ENCODE data around the gene BAIAP2L1. TPM values are rescaled to one million over a fixed set of nuclear protein-coding genes. Genes with fewer than 3 reads are reported as not detected.
"Not testable (repeated sequence)": the region's sequence is repeated elsewhere in the genome, so short reads cannot be mapped to it uniquely, and the experiment has no call there.

BAIAP2L1 gene
- total RNA-seq = 10 to 100 TPM; 39.8 to 59.8 (median 53.3) TPM

GRCh38 chr7:98400542-98401340 is at the start of gene BAIAP2L1:
TSS of gene BAIAP2L1 (minus strand) at chr7:98401090. CDS start at chr7:98400852, 238 bp downstream.
- Histone ChIP-seq H3K9me3 (no peaks in the 10 kb centered on the region), H3K27ac (peak within 1 kb of the TSS; percentile 87 to 96 (median 90)), H3K36me3 (no peaks in the 10 kb centered on the region), H3K4me3 (peak within 1 kb of the TSS; percentile 24 to 67 (median 52)), H3K27me3 (peaks cover 28% of the 10 kb centered on the region), H3K4me1 (peaks cover 4 to 34% (median 13%) of the 10 kb centered on the region in 4 donors)
- in situ Hi-C loops (cut with MboI; ENCODE audit: low pct_ligation_motif_present in 1 of 4, low pct_unique_long_range_greater_than_20kb in 1 of 4, low sequenced_read_pairs in 3 of 4) = loop anchor here in 3 of 4 donors (10.0 to 25.0 kb wide), 2 partner anchors 106 to 113 kb away; partner anchors contain the start of gene BRI3 (in 2 of the 3)
- peak; percentile 97 for DNase-seq
- peak in 1 of 5 experiments; percentile 57 for TF ChIP-seq CTCF (IDR thresholded peaks at IDR 0.05)
- TF ChIP-seq POLR2A (IDR thresholded peaks at IDR 0.05) = peak; percentile 67
- TF ChIP-seq POLR2AphosphoS5 (IDR thresholded peaks at IDR 0.05) = peak; percentile 77 to 85 (median 83)
- TF ChIP-seq EP300 (IDR thresholded peaks at IDR 0.05; ENCODE audit: low read depth) = no peak
- 3% methylated on average over 54 of the region's 76 CpGs; no CpG with 5 or more reads in 1 of the 2 donors for WGBS, 2 donors (ENCODE audit: low coverage in 1 of 2)
- intact Hi-C loops (cut with DNase I; ENCODE audit: low total_unique reads) = no loop called here

GRCh38 chr7:98448766-98449165 is 47.9 kb upstream of the BAIAP2L1 start:
- no peaks in the 10 kb centered on the region for H3K36me3 ChIP-seq
- no peak for DNase-seq
- peaks cover 0 to 5% of the 10 kb centered on the region in 2 donors for H3K9me3 ChIP-seq
- in situ Hi-C loops (cut with MboI; ENCODE audit: low pct_ligation_motif_present in 1 of 4, low pct_unique_long_range_greater_than_20kb in 1 of 4, low sequenced_read_pairs in 3 of 4) = no loop called here
- H3K4me3 ChIP-seq = no peak overlapping the region
- TF ChIP-seq POLR2A (IDR thresholded peaks at IDR 0.05) = no peak
- no peak for TF ChIP-seq POLR2AphosphoS5 (IDR thresholded peaks at IDR 0.05)
- TF ChIP-seq EP300 (IDR thresholded peaks at IDR 0.05; ENCODE audit: low read depth) = no peak
- TF ChIP-seq CTCF (IDR thresholded peaks at IDR 0.05) = no peak
- H3K4me1 ChIP-seq = no peaks in the 10 kb centered on the region
- no peaks in the 10 kb centered on the region for H3K27me3 ChIP-seq
- 75 to 97% methylated on average over 6 to 7 of the region's 7 CpGs for WGBS, 2 donors (ENCODE audit: low coverage in 1 of 2)
- intact Hi-C loops (cut with DNase I; ENCODE audit: low total_unique reads) = no loop called here
- H3K27ac ChIP-seq = no peak overlapping the region

- 57 to 71% methylated on average over 1 to 2 of the region's 2 CpGs for WGBS, 2 donors (ENCODE audit: low coverage in 1 of 2)
- H3K9me3 ChIP-seq; H3K36me3 ChIP-seq; DNase-seq; H3K4me3 ChIP-seq; H3K27me3 ChIP-seq; intact Hi-C loops (cut with DNase I; ENCODE audit: low total_unique reads); H3K27ac ChIP-seq; H3K4me1 ChIP-seq; in situ Hi-C loops (cut with MboI; ENCODE audit: low pct_ligation_motif_present in 1 of 4, low pct_unique_long_range_greater_than_20kb in 1 of 4, low sequenced_read_pairs in 3 of 4): not testable (repeated sequence)
These were observed 40.1 kb upstream of the BAIAP2L1 start for GRCh38 chr7:98440992-98441391.

GRCh38 chr7:98439484-98439883 is 38.6 kb upstream of the BAIAP2L1 start:
- intact Hi-C loops (cut with DNase I; ENCODE audit: low total_unique reads) (no loop called here), in situ Hi-C loops (cut with MboI; ENCODE audit: low pct_ligation_motif_present in 1 of 4, low pct_unique_long_range_greater_than_20kb in 1 of 4, low sequenced_read_pairs in 3 of 4) (loop anchor here in 3 of 4 donors (5.0 to 10.0 kb wide), 2 partner anchors 305 to 403 kb away; no protein-coding TSS in a partner anchor)
- H3K9me3 ChIP-seq = peaks cover 0 to 6% of the 10 kb centered on the region in 2 donors
- TF ChIP-seq EP300 (IDR thresholded peaks at IDR 0.05; ENCODE audit: low read depth) (no peak), CTCF (IDR thresholded peaks at IDR 0.05) (no peak), POLR2AphosphoS5 (IDR thresholded peaks at IDR 0.05) (no peak), POLR2A (IDR thresholded peaks at IDR 0.05) (no peak)
- no peak for DNase-seq
- H3K27me3 ChIP-seq = no peaks in the 10 kb centered on the region
- no peak overlapping the region for H3K27ac ChIP-seq
- 0 to 42% methylated on average over 1 to 2 of the region's 2 CpGs for WGBS, 2 donors (ENCODE audit: low coverage in 1 of 2)
- H3K4me1 ChIP-seq = no peaks in the 10 kb centered on the region
- no peaks in the 10 kb centered on the region for H3K36me3 ChIP-seq
- no peak overlapping the region for H3K4me3 ChIP-seq

Data from transverse colon (tissue), 4 donors.